Suprapubic skin (tissue), 3 donors: ENCODE results near the gene SEMA3C.

Source experiments
- CTCF ChIP-seq, 2 donors: fragments of 200-600 bp in 1 of 2; fragments of 450-650 bp in 1 of 2; sonication (generic) in 1 of 2; IDR thresholded peaks; one replicate each; pipeline ENCODE4 v1.5.1; 2016 to 2019; ENCODE audit warnings: antibody characterized with exemption in 2 of 2, mild to moderate bottlenecking in 1 of 2, moderate library complexity in 1 of 2
- POLR2AphosphoS5 ChIP-seq, 3 donors: sonication (generic); formaldehyde crosslinking; IDR thresholded peaks; one replicate each; pipeline ENCODE4 v1.6.1; 2017; ENCODE audit warnings: antibody characterized with exemption in 3 of 3

GRCh38 chr7:80771523-80771922 is 147.3 kb downstream of the SEMA3C start:
- TF ChIP-seq CTCF (IDR thresholded peaks at IDR 0.05): no peak
- TF ChIP-seq POLR2AphosphoS5 (IDR thresholded peaks at IDR 0.05): no peak
